ENCODE measurements around the gene DNAL1.

GRCh38 chr14:73634011-73634833 lies 10.6 kb upstream of the DNAL1 start:
- no peak for TF ChIP-seq POLR2A (IDR thresholded peaks at IDR 0.05; ENCODE audit: low read length)
- no peak for TF ChIP-seq GATA1 (IDR thresholded peaks at IDR 0.05; ENCODE audit: low read depth, low read length)
